Renal cortex interstitium (tissue), 11 donors: Measurements from ENCODE around the gene COL8A2. TPM values are rescaled to one million over a fixed set of nuclear protein-coding genes. Genes with fewer than 3 reads are reported as not detected.
"Not testable (repeated sequence)": the region's sequence is repeated elsewhere in the genome, so short reads cannot be mapped to it uniquely, and the experiment has no call there.

ENCODE experiments used
- DNase-seq, 11 donors: peaks; one replicate each; pipeline ENCODE4 v3.0.0-alpha.2; 2013; ENCODE audit warnings: low read depth in 9 of 11, low spot score in 4 of 11; ENCODE audit errors: extremely low read depth in 1 of 11
- polyA plus RNA-seq, 3 donors: library from polyadenylated mRNA; unstranded; fragments of 120-200 nt; gene quantifications; one replicate each; pipeline ENCODE4 v1.2.1, GENCODE V29; 2013; ENCODE audit not compliant: insufficient read length in 3 of 3

The COL8A2 gene
- polyA plus RNA-seq, 3 donors, result 1.3 to 3.2 (median 1.7) TPM

GRCh38 chr1:36159614-36160387, 34.8 kb upstream of the COL8A2 start:
- DNase-seq, result no peak

- not testable (repeated sequence) for DNase-seq
These were observed 33.8 kb upstream of the COL8A2 start for GRCh38 chr1:36158827-36159252.

GRCh38 chr1:36157973-36158826, 33.2 kb upstream of the COL8A2 start:
- no peak for DNase-seq

GRCh38 chr1:36157115-36157903, 32.3 kb upstream of the COL8A2 start:
- DNase-seq, result no peak

GRCh38 chr1:36156329-36157114, 31.5 kb upstream of the COL8A2 start:
- peak in 6 of 11 donors; percentile 63 to 75 (median 70) for DNase-seq

GRCh38 chr1:36155408-36156328, 30.6 kb upstream of the COL8A2 start, which contains the start of gene MAP7D1:
TSS of gene MAP7D1 (plus strand) at chr1:36156160. CDS start at chr1:36156418, 258 bp downstream.
- peak in 5 of 11 donors; percentile 63 to 78 (median 75) for DNase-seq

- DNase-seq, result no peak
These were observed 29.9 kb upstream of the COL8A2 start for GRCh38 chr1:36154765-36155407.

GRCh38 chr1:36154335-36154734, 29.3 kb upstream of the COL8A2 start:
- no peak for DNase-seq

- no peak for DNase-seq
These were observed 28.5 kb upstream of the COL8A2 start for GRCh38 chr1:36153476-36153875.

GRCh38 chr1:36151845-36152203, 26.8 kb upstream of the COL8A2 start:
- DNase-seq, result no peak

GRCh38 chr1:36151134-36151844, 26.3 kb upstream of the COL8A2 start:
- DNase-seq, result no peak

- DNase-seq, result peak in 9 of 11 donors; percentile 64 to 89 (median 80)
These were observed 25.5 kb upstream of the COL8A2 start for GRCh38 chr1:36150296-36151133.

GRCh38 chr1:36149973-36150295, 24.9 kb upstream of the COL8A2 start:
- DNase-seq, result no peak

- peak; percentile 94 to 99 (median 99) for DNase-seq
These were observed 24.4 kb upstream of the COL8A2 start, which contains the start of gene TRAPPC3 for GRCh38 chr1:36149237-36149972. TSS of gene TRAPPC3 (minus strand) at chr1:36149486. CDS start at chr1:36149378, 108 bp downstream.

- no peak for DNase-seq
These were observed 23.8 kb upstream of the COL8A2 start for GRCh38 chr1:36148821-36149236.
